OCI-LY7 (cell line): ENCODE data around the gene NEMP1.

Experiments
- CTCF ChIP-seq: fragments of 200-600 bp; sonication (generic); conservative IDR thresholded peaks from 2 replicates; pipeline ENCODE4 v1.5.1; 2014; ENCODE audit warnings: mild to moderate bottlenecking, antibody characterized with exemption, low read length, moderate library complexity, mixed read lengths
- EZH2phosphoT487 ChIP-seq: fragments of 200-600 bp; sonication (generic); IDR thresholded peaks from 2 replicates; pipeline ENCODE4 v1.6.1; 2018; ENCODE audit warnings: low read depth, borderline replicate concordance, mild to moderate bottlenecking, mixed run types, antibody characterized with exemption, low read length, moderate library complexity, mixed read lengths

- no peak for TF ChIP-seq CTCF
- no peak for TF ChIP-seq EZH2phosphoT487
These were observed 15.9 kb upstream of the NEMP1 start for GRCh38 chr12:57094208-57095160.
